Activated T-helper 17 cell treated with anti-CD3 and anti-CD28 coated beads, Interleukin-2, amount 50 U/mL, for 72 hours (primary cell): ENCODE measurements around the gene TBC1D28. TPM values are rescaled to one million over a fixed set of nuclear protein-coding genes. Genes with fewer than 3 reads are reported as not detected.
"Not testable (repeated sequence)": the region's sequence is repeated elsewhere in the genome, so short reads cannot be mapped to it uniquely, and the experiment has no call there.

Experiments used
- ATAC-seq: fragments of 150-1000 bp; cut with Tn5 transposase; replicated peaks from 2 replicates; pipeline ENCODE4 v1.10.0; 2021; ENCODE audit warnings: mild to moderate bottlenecking, moderate library complexity
- H3K27ac Mint-ChIP-seq: one replicate; pipeline ENCODE4 v1.8.0; 2022; ENCODE audit warnings: mixed read lengths
- H3K27me3 Mint-ChIP-seq: one replicate; pipeline ENCODE4 v1.8.0; 2022; ENCODE audit warnings: mixed read lengths
- H3K36me3 Mint-ChIP-seq: one replicate; pipeline ENCODE4 v1.8.0; 2022; ENCODE audit warnings: low read depth, mild to moderate bottlenecking, mixed read lengths
- H3K4me1 Mint-ChIP-seq: one replicate; pipeline ENCODE4 v1.8.0; 2022; ENCODE audit warnings: mixed read lengths
- H3K4me3 Mint-ChIP-seq: one replicate; pipeline ENCODE4 v1.8.0; 2022; ENCODE audit warnings: mild to moderate bottlenecking, mixed read lengths
- H3K9me3 Mint-ChIP-seq: one replicate; pipeline ENCODE4 v1.8.0; 2022; ENCODE audit warnings: mixed read lengths
- total RNA-seq, 2 donors: library from RNA; stranded (reverse); gene quantifications; one replicate each; pipeline ENCODE4 v1.2.3, GENCODE V29; 2022

The TBC1D28 gene
- not detected for total RNA-seq

DNA sequence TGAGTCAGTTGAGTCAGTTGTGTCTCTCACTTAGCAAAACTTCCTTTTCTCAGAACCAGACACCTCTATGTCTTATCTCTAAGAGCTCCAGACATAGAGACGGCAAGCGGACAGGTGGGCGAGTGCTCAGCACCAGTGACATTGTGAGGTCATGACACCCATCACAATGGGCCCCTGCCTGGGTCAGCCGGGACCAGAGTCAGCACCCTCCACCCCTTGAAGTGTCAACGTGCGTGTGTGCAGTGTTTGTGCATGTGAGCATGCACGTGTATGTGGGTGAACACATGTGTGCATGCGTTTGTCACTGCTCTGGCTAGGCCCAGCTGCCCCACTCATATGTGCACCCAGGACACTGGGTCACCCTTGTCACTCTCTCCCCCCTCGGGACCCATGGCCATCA is at the start of gene TBC1D28:
TBC1D28 (minus strand) TSS at position 101 of the 400 bp plus-strand sequence. CDS start 3,039 bp downstream, outside the sequence.
- not testable (repeated sequence) for H3K27ac Mint-ChIP-seq, H3K4me3 Mint-ChIP-seq, H3K27me3 Mint-ChIP-seq, ATAC-seq, H3K36me3 Mint-ChIP-seq, H3K9me3 Mint-ChIP-seq, H3K4me1 Mint-ChIP-seq

DNA sequence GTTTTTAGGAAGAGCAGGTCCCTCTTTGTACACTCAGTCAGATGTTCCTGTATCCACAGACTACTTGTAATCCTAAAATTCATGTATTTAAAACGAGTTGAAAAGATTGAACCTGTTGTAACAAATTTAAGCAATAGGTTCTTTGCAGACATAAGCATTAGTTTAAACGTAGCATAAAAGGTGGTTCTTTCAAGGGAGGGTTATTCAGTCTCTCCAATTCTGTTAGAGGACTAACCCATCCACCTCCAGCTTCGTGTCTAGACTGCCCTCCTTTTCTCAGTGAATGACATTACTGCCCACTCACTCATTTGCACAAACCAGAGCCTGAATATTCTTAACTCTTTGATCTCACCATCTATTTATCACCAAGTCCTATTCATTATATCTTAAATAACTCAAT is 38.5 kb upstream of the TBC1D28 start:
- peak; percentile 63 for ATAC-seq
- peak overlapping the region; percentile 64 for H3K4me3 Mint-ChIP-seq
- H3K27me3 Mint-ChIP-seq, H3K9me3 Mint-ChIP-seq, H3K36me3 Mint-ChIP-seq, H3K4me1 Mint-ChIP-seq, H3K27ac Mint-ChIP-seq: not testable (repeated sequence)

DNA sequence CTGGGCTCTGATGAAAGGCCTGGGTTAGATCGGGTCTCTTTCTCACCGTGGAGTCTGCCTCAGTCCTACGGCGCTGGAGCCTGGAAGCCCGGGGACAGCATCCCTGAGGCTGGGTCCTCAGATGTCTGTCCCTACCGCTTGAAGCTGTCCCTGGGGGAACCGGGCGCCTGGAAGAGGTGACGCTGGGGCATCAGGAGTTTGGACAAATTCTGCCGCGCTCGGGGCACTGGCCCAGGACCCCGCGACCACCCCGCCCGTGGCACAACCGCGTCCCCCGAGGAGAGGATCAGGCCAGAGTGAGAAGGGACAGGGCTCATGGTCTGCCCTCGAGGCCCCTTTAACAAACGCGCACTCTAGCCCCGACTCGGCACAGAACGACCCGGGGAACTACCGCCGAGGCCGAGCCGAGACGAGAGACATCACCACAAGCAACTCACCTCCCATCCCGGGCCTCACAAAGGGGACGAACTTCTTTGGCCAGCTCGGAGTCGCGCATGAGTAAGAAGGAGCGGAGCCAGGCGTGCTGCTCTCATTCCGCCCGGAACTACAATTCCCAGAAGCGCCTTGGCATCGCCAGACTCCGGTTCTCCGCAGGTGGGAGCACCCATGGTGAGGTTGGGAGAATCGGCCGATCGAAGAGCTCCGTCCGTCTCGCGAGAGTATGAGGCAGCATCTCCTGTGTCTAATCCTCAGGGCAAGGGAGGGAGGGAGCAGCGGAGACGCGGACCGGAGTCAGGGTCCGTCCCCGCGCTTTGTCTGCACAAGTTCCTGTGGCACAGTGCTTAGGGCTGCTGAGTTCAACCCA is 37.8 kb upstream of the TBC1D28 start, which contains the start of gene FOXO3B:
FOXO3B (minus strand) TSS at position 548 of the 805 bp plus-strand sequence. CDS start 663 bp downstream, outside the sequence.
- H3K9me3 Mint-ChIP-seq, H3K36me3 Mint-ChIP-seq, H3K27ac Mint-ChIP-seq, H3K4me1 Mint-ChIP-seq, H3K27me3 Mint-ChIP-seq: not testable (repeated sequence)
- H3K4me3 Mint-ChIP-seq: peak within 1 kb of the TSS; percentile 64
- ATAC-seq: peak; percentile 96

DNA sequence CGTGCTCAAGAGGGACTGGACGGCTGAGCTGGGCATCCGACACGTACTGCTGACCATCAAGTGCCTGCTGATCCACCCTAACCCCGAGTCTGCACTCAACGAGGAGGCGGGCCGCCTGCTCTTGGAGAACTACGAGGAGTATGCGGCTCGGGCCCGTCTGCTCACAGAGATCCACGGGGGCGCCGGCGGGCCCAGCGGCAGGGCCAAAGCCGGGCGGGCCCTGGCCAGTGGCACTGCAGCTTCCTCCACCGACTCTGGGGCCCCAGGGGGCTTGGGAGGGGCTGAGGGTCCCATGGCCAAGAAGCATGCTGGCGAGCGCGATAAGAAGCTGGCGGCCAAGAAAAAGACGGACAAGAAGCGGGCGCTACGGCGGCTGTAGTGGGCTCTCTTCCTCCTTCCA is 33.2 kb upstream of the TBC1D28 start:
- H3K9me3 Mint-ChIP-seq, H3K27me3 Mint-ChIP-seq, ATAC-seq, H3K27ac Mint-ChIP-seq, H3K4me3 Mint-ChIP-seq, H3K4me1 Mint-ChIP-seq: not testable (repeated sequence)
- peaks cover 25% of the 10 kb centered on the region for H3K36me3 Mint-ChIP-seq

DNA sequence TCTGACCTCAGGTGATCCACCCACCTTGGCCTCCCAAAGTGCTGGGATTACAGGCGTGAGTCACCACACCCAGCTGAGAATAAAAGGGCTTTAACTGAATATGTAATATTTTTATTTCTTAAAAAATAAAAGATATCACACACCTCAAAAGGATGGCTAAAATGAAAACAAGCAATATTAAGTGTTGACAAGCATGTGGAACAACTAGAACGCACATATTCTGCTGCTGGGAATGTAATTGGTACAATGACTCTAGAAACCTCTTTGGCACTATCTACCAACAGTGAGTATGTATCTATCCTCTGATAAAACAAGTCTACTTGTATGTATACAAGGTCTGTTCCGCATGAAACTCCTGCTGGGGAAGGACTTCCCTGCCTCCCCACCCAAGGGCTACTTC is 32.7 kb upstream of the TBC1D28 start:
- H3K27ac Mint-ChIP-seq, H3K27me3 Mint-ChIP-seq, ATAC-seq, H3K9me3 Mint-ChIP-seq, H3K4me1 Mint-ChIP-seq, H3K4me3 Mint-ChIP-seq: not testable (repeated sequence)
- H3K36me3 Mint-ChIP-seq: peaks cover 25% of the 10 kb centered on the region

GRCh38 chr17:18672395-18673227 is 28.4 kb upstream of the TBC1D28 start:
- ATAC-seq, H3K27ac Mint-ChIP-seq, H3K4me3 Mint-ChIP-seq, H3K9me3 Mint-ChIP-seq, H3K4me1 Mint-ChIP-seq, H3K27me3 Mint-ChIP-seq: not testable (repeated sequence)
- peaks cover 48% of the 10 kb centered on the region for H3K36me3 Mint-ChIP-seq

- H3K36me3 Mint-ChIP-seq: peaks cover 34% of the 10 kb centered on the region
- H3K27me3 Mint-ChIP-seq, ATAC-seq, H3K4me1 Mint-ChIP-seq, H3K9me3 Mint-ChIP-seq, H3K27ac Mint-ChIP-seq, H3K4me3 Mint-ChIP-seq: not testable (repeated sequence)
Observed at GRCh38 chr17:18668625-18669024, 24.4 kb upstream of the TBC1D28 start.

DNA sequence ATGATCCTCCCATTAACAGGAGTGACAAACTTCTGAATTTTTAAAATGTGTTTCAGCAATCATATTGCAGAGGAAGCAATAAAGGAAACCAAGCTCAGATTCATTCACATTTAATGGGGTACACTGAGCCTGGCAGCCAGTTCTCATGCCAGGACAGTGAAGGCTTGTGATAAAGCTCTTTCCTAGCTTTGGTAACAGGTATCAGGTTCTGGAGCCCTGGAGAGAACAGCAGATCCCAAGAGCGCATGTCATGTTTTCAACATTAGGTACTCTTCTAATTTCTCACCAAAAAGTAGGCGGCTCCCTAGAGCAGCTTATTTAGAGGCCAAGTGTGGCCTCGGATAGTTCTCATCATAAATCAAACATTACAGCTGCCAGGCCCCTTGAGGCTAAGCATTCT is 23.3 kb upstream of the TBC1D28 start:
- H3K9me3 Mint-ChIP-seq, H3K27me3 Mint-ChIP-seq, ATAC-seq, H3K27ac Mint-ChIP-seq, H3K4me1 Mint-ChIP-seq, H3K4me3 Mint-ChIP-seq: not testable (repeated sequence)
- peaks cover 29% of the 10 kb centered on the region for H3K36me3 Mint-ChIP-seq

GRCh38 chr17:18666326-18666725 is 22.1 kb upstream of the TBC1D28 start:
- H3K9me3 Mint-ChIP-seq: peaks cover 12% of the 10 kb centered on the region
- not testable (repeated sequence) for H3K4me1 Mint-ChIP-seq, ATAC-seq, H3K4me3 Mint-ChIP-seq, H3K27me3 Mint-ChIP-seq, H3K27ac Mint-ChIP-seq
- H3K36me3 Mint-ChIP-seq: peaks cover 25% of the 10 kb centered on the region

GRCh38 chr17:18661924-18662624 is 17.9 kb upstream of the TBC1D28 start:
- H3K27me3 Mint-ChIP-seq, H3K4me1 Mint-ChIP-seq, ATAC-seq, H3K27ac Mint-ChIP-seq, H3K36me3 Mint-ChIP-seq, H3K4me3 Mint-ChIP-seq: not testable (repeated sequence)
- peaks cover 12% of the 10 kb centered on the region for H3K9me3 Mint-ChIP-seq

DNA sequence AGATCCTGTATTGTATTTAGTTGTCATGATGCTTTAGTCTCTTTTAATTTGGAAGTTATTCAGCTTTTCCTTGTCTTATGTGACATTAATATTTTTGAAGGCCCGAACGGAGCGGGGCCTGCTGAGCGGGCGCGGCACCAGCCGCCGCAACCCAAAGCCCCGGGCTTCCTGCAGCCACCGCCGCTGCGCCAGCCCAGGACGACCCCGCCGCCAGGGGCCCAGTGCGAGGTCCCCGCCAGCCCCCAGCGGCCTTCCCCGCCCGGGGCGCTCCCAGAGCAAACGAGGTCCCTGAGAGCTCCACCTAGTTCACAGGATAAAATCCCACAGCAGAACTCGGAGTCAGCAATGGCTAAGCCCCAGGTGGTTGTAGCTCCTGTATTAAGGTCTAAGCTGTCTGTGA is 5.9 kb upstream of the TBC1D28 start:
- not testable (repeated sequence) for H3K9me3 Mint-ChIP-seq, H3K4me1 Mint-ChIP-seq, H3K27me3 Mint-ChIP-seq, H3K4me3 Mint-ChIP-seq, H3K36me3 Mint-ChIP-seq, H3K27ac Mint-ChIP-seq
- peak; percentile 24 for ATAC-seq

DNA sequence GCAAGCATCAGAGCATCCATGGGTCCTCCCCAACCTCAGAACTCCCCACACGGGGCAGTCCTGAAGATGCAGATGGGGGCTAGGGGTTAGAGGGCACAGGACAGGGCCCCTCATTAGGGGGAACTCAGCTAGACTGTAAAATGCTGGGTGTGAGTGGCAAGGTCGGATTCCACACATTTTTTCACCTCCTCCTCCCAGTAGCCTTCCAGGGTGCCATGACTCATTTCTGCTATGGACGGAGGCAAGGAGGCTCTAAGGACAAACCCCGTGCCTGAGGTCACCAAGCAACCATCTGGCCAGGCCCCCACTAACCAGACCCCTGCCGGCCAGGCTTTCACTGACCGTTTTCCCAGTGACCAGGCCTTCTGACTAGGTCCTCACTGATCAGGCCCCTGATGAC is 1.1 kb downstream of the TBC1D28 start:
- not testable (repeated sequence) for H3K4me1 Mint-ChIP-seq, ATAC-seq, H3K9me3 Mint-ChIP-seq, H3K27ac Mint-ChIP-seq, H3K27me3 Mint-ChIP-seq, H3K4me3 Mint-ChIP-seq, H3K36me3 Mint-ChIP-seq

DNA sequence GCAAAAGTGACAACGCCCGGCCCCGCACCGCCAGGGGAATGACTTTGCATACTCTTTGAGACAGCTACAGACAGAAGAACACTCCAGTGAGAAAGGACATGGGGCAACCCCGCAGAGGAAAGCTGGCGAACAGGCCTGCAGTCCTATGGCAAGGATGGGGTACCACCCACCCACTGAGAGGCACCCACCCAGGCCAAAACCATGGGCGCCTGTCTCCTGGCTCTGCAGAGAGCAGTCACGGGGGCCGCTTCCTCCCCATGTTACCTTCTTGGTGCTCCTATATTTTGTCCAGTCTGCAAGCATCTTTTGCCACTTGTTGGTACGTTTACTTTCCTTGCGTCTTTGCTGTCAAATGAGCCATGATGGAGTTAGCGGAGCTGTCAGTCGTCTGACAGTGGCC is 5.8 kb downstream of the TBC1D28 start:
- peaks cover 11% of the 10 kb centered on the region for H3K27me3 Mint-ChIP-seq
- H3K4me1 Mint-ChIP-seq, H3K36me3 Mint-ChIP-seq, H3K9me3 Mint-ChIP-seq, H3K27ac Mint-ChIP-seq, ATAC-seq, H3K4me3 Mint-ChIP-seq: not testable (repeated sequence)

DNA sequence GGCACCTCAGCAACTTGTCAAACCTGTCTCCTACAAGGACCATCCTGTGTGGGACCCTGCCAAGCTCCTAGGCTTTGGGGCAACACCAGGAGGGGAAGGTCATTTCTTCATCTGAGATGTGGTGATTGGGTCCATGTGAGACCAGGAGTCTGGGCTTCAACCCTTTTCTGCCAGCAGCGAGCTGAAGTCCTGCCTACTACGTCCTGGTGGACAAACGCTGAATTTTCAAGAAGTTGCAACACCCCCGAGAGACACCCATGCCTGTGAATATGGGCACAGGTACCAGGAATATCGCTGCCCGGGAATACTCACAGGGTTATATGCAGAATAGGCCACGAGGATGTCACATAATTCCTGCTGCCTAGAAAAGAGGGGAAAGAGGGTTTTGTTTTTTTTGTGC is 8.0 kb downstream of the TBC1D28 start:
- not testable (repeated sequence) for H3K4me3 Mint-ChIP-seq, H3K9me3 Mint-ChIP-seq, ATAC-seq, H3K36me3 Mint-ChIP-seq, H3K4me1 Mint-ChIP-seq, H3K27ac Mint-ChIP-seq
- H3K27me3 Mint-ChIP-seq: peaks cover 11% of the 10 kb centered on the region
